GM21737 (cell line): ENCODE data around the gene SLC39A7.

Source experiments
- ATAC-seq: cut with Tn5 transposase; IDR thresholded peaks from one replicate; pipeline ENCODE4 v1.9.1; 2021; ENCODE audit warnings: mild to moderate bottlenecking, moderate library complexity; ENCODE audit not compliant: unreplicated experiment

Gene SLC39A7

GRCh38 chr6:33170176-33171015, 30.3 kb upstream of the SLC39A7 start:
- ATAC-seq = no peak

GRCh38 chr6:33171016-33171879, 29.4 kb upstream of the SLC39A7 start:
- no peak for ATAC-seq

- no peak for ATAC-seq
Observed at GRCh38 chr6:33171880-33172687, 28.6 kb upstream of the SLC39A7 start.

- no peak for ATAC-seq
Observed at GRCh38 chr6:33172688-33173534, 27.8 kb upstream of the SLC39A7 start.

GRCh38 chr6:33173535-33174180, 27.0 kb upstream of the SLC39A7 start:
- no peak for ATAC-seq

- no peak for ATAC-seq
Observed at GRCh38 chr6:33174784-33175183, 25.9 kb upstream of the SLC39A7 start.

- no peak for ATAC-seq
Observed at GRCh38 chr6:33175436-33176069, 25.1 kb upstream of the SLC39A7 start.

GRCh38 chr6:33176906-33177305, 23.8 kb upstream of the SLC39A7 start:
- no peak for ATAC-seq

GRCh38 chr6:33177552-33178446, 22.9 kb upstream of the SLC39A7 start:
- ATAC-seq = no peak

GRCh38 chr6:33178755-33179475, 21.8 kb upstream of the SLC39A7 start:
- ATAC-seq = no peak

- ATAC-seq = no peak
Observed at GRCh38 chr6:33181141-33181540, 19.5 kb upstream of the SLC39A7 start.

GRCh38 chr6:33183071-33183683, 17.5 kb upstream of the SLC39A7 start:
- ATAC-seq = no peak

- no peak for ATAC-seq
Observed at GRCh38 chr6:33185190-33185589, 15.5 kb upstream of the SLC39A7 start.

GRCh38 chr6:33185654-33186187, 14.9 kb upstream of the SLC39A7 start:
- no peak for ATAC-seq

GRCh38 chr6:33187809-33188208, 12.9 kb upstream of the SLC39A7 start:
- no peak for ATAC-seq

- no peak for ATAC-seq
Observed at GRCh38 chr6:33189164-33189563, 11.5 kb upstream of the SLC39A7 start.
